Transverse colon (tissue), 4 donors: Measurements from ENCODE around the gene RAMP3. TPM values are rescaled to one million over a fixed set of nuclear protein-coding genes. Genes with fewer than 3 reads are reported as not detected.

Experiments
- DNase-seq: peaks from one replicate; pipeline ENCODE4 v3.0.0-alpha.2; 2019
- H3K27ac ChIP-seq, 4 donors: fragments of 200-600 bp; sonication (generic); 2 replicates each; pipeline ENCODE4 v1.5.1; 2016 to 2018; ENCODE audit warnings: inconsistent platforms in 4 of 4
- H3K27me3 ChIP-seq: fragments of 200-600 bp; sonication (generic); 2 replicates; pipeline ENCODE4 v1.5.1; 2017; ENCODE audit warnings: inconsistent platforms
- H3K36me3 ChIP-seq, 4 donors: fragments of 200-600 bp; sonication (generic); 2 replicates each; pipeline ENCODE4 v1.5.1; 2017 to 2019; ENCODE audit warnings: inconsistent platforms in 4 of 4
- H3K4me1 ChIP-seq, 4 donors: fragments of 200-600 bp; sonication (generic); 2 replicates each; pipeline ENCODE4 v1.5.1; 2017 to 2020; ENCODE audit warnings: inconsistent platforms in 4 of 4
- H3K4me3 ChIP-seq, 4 donors: fragments of 200-600 bp; sonication (generic); 1 replicate in 1 of 4; 2 replicates in 3 of 4; pipeline versions ENCODE4 v1.5.1 to v1.6.1; 2017 to 2019; ENCODE audit warnings: inconsistent platforms in 4 of 4
- H3K9me3 ChIP-seq, 2 donors: fragments of 200-600 bp; sonication (generic); 2 replicates each; pipeline ENCODE4 v1.5.1; 2017 to 2019; ENCODE audit warnings: inconsistent platforms in 2 of 2
- EP300 ChIP-seq: sonication (generic); formaldehyde crosslinking; IDR thresholded peaks from one replicate; pipeline ENCODE4 v1.6.1; 2017; ENCODE audit warnings: antibody characterized with exemption, low read depth
- POLR2A ChIP-seq: fragments of 450-650 bp; IDR thresholded peaks from one replicate; pipeline ENCODE4 v1.6.1; 2016; ENCODE audit warnings: antibody characterized with exemption, mild to moderate bottlenecking, moderate library complexity
- POLR2AphosphoS5 ChIP-seq, 3 donors: sonication (generic); formaldehyde crosslinking; IDR thresholded peaks; one replicate each; pipeline ENCODE4 v1.6.1; 2016; ENCODE audit warnings: antibody characterized with exemption in 3 of 3
- WGBS, 2 donors: methylation state at CpG; one replicate each; pipeline ENCODE4 v1.1.5; 2018; ENCODE audit warnings: low coverage in 1 of 2; 5-methylcytosine and 5-hydroxymethylcytosine counted together
- in situ Hi-C, 4 donors: fragments of 200-750 bp; cut with MboI; loops; one replicate each; pipeline versions ENCODE4 v1.15.0 to v1.15.1; 2017; ENCODE audit warnings: low sequenced_read_pairs in 3 of 4, low pct_ligation_motif_present in 1 of 4, low pct_unique_long_range_greater_than_20kb in 1 of 4
- intact Hi-C: fragments of 100-400 bp; cut with DNase I; formaldehyde crosslinking; loops from one replicate; pipeline ENCODE4 v1.15.1; 2023; ENCODE audit warnings: low total_unique reads
- total RNA-seq, 4 donors: library from RNA; depleted of rRNA; stranded (reverse); fragments of >200 nt; gene quantifications; one replicate each; pipeline ENCODE4 v1.1.0, GENCODE V29; 2016
- TF ChIP-seq, protein P1 (sequence below), 5 experiments: fragments of 200-600 bp in 3 of 5; fragments of 450-650 bp in 2 of 5; sonication (generic) in 3 of 5; IDR thresholded peaks; 1 replicate in 2 of 5; 2 replicates in 3 of 5; pipeline ENCODE4 v1.5.1; 2016 to 2017; ENCODE audit warnings: antibody characterized with exemption in 5 of 5, inconsistent platforms in 3 of 5, mild to moderate bottlenecking in 2 of 5, moderate library complexity in 1 of 5

The RAMP3 gene
- total RNA-seq, 4 donors from 2014 or later, result 6.4 to 25.1 (median 15.2) TPM

DNA sequence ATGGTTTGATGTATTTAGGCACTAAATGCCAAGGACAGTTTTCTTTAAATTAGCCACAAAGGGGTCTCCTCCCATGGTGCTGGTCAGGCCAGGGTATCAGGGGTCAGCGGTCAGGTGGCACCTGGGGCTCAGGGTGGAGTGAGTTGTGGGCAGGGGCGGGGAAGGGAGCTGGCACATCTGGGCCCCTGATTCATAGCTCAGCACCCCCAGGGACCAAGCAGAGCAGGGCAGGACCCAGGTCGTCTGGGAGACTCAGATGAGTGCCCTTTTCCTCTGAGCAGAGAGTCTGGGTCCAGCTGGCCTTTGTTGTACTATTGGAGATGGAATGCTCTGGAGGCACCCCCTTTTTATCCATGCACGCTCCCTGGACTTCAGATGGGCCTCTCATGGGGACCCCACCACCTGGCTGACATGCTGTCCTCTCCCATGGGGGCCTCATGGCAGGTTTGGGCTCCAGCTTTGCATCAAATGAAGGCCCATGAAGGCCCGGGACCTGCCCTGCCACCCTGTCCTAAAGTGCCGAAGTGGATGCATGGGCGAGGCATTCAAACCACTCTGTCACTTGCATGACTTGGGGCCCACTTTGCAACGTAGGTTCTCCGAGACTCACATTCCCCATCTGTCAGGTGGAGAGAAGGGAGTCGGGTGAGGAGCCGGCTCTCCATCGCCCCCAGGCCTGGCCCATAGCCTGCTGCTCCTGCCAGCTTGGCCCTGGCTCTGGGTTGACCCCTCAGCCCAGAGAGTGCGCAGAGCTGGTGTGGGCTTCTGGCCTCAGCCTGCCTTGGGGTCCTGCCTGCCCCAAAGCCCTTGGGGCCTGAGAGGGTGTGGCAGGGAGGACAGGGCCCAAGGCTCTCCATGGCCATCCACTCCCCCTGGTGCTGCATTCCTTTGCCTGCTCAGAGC is 66.4 kb downstream of the RAMP3 start:
- intact Hi-C loops (no loop called here), in situ Hi-C loops (no loop called here)
- H3K36me3 ChIP-seq, result no peaks in the 10 kb centered on the region
- 50 to 84% methylated on average over 1 to 12 of the region's 13 CpGs for WGBS, 2 donors
- TF ChIP-seq POLR2AphosphoS5 (IDR thresholded peaks at IDR 0.05) (no peak), POLR2A (no peak), EP300 (no peak)
- TF ChIP-seq, protein P1, sequence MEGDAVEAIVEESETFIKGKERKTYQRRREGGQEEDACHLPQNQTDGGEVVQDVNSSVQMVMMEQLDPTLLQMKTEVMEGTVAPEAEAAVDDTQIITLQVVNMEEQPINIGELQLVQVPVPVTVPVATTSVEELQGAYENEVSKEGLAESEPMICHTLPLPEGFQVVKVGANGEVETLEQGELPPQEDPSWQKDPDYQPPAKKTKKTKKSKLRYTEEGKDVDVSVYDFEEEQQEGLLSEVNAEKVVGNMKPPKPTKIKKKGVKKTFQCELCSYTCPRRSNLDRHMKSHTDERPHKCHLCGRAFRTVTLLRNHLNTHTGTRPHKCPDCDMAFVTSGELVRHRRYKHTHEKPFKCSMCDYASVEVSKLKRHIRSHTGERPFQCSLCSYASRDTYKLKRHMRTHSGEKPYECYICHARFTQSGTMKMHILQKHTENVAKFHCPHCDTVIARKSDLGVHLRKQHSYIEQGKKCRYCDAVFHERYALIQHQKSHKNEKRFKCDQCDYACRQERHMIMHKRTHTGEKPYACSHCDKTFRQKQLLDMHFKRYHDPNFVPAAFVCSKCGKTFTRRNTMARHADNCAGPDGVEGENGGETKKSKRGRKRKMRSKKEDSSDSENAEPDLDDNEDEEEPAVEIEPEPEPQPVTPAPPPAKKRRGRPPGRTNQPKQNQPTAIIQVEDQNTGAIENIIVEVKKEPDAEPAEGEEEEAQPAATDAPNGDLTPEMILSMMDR (IDR thresholded peaks at IDR 0.05), result no peak
- no peak overlapping the region for H3K4me3 ChIP-seq
- no peak for DNase-seq
- no peaks in the 10 kb centered on the region for H3K27me3 ChIP-seq
- no peaks in the 10 kb centered on the region for H3K9me3 ChIP-seq
- no peak overlapping the region for H3K27ac ChIP-seq
- H3K4me1 ChIP-seq, result no peaks in the 10 kb centered on the region

DNA sequence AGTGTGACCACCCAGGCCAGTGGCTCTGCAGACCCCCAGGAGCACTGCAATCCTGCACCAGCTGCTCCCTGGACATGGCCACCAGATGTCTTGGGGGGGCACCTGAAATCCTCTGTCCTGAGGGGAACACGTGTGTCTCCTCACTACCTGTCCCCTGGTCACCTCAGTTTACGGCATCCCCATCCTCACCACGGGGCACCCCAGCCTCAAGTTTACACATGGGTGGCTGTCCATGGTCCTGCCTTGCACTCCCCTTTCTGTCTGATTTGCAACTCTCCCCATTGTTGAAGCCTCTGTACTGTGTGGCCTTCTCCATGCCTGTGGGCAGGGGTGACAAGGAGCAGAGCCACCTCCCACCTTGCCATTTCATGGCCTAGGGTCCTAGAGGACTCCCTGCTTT is 67.2 kb downstream of the RAMP3 start:
- no peaks in the 10 kb centered on the region for H3K36me3 ChIP-seq
- no peaks in the 10 kb centered on the region for H3K4me1 ChIP-seq
- no peak for TF ChIP-seq POLR2A
- no peak for TF ChIP-seq EP300
- no peak for TF ChIP-seq POLR2AphosphoS5 (IDR thresholded peaks at IDR 0.05)
- TF ChIP-seq, protein P1 (IDR thresholded peaks at IDR 0.05), result no peak
- intact Hi-C loops (no loop called here), in situ Hi-C loops (no loop called here)
- no peaks in the 10 kb centered on the region for H3K9me3 ChIP-seq
- 22% methylated on average over 3 of the region's 3 CpGs; no CpG with 5 or more reads in 1 of the 2 donors for WGBS, 2 donors
- H3K27ac ChIP-seq, result no peak overlapping the region
- no peak overlapping the region for H3K4me3 ChIP-seq
- H3K27me3 ChIP-seq, result no peaks in the 10 kb centered on the region
- no peak for DNase-seq

DNA sequence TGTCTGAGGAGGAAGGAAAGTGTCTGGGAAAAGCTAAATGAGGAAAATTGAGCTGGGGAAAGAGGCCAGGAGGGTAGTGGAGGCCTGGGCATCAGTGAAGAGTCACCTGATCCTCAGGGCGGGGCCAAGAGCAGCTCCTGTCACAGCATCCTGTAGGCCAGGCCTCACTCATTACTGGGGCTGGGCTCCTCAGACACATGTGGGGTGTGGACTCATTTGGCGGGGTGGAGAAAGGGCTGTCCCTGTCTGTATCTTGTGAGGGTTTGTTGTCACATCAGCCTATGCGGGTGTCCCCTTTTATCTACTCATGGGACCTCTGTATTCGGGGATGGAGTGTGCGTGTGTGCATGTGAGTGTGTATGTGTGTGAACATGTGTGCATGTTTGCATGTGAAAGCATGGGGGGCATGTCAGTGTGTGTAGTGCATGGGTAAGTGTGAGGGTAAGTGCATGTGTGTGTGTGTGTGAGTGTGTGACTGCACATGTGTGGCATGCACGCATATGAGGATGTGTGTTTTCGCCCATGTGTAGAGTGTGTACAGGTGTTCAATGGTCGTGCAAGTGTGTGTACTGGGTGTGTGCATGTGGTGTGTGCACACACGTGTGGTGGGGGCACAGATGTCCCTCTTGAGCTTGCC is 67.8 kb downstream of the RAMP3 start:
- H3K27ac ChIP-seq, result no peak overlapping the region

DNA sequence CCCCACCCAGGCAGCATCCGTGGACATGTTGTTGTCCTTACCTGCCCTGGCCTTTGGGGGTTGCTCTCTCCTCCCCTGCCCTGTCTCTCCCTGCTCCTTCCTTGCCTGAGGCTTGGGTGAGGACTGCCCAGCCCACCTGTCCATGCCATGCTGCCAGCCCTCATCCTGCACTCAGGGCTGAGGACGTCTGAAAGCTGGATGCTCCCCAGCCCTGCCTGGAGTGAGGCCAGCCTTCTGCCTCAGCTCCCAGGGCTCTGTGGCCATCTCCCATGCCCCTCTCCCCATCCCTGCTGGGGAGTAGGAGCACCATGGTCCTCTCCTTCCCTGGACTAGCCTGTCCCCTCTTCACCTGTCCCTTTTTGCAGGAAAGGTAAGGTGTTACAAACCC is 68.4 kb downstream of the RAMP3 start:
- H3K9me3 ChIP-seq, result no peaks in the 10 kb centered on the region
- no peak overlapping the region for H3K4me3 ChIP-seq
- H3K4me1 ChIP-seq, result no peaks in the 10 kb centered on the region
- in situ Hi-C loops (no loop called here), intact Hi-C loops (no loop called here)
- H3K27ac ChIP-seq, result no peak overlapping the region
- H3K27me3 ChIP-seq, result no peaks in the 10 kb centered on the region
- DNase-seq, result no peak
- TF ChIP-seq POLR2AphosphoS5 (IDR thresholded peaks at IDR 0.05) (no peak), EP300 (no peak), POLR2A (no peak)
- TF ChIP-seq, protein P1 (IDR thresholded peaks at IDR 0.05), result no peak
- WGBS, 2 donors, result 55% methylated on average over 2 of the region's 2 CpGs; no CpG with 5 or more reads in 1 of the 2 donors
- no peaks in the 10 kb centered on the region for H3K36me3 ChIP-seq

More for the DNA sequence above, 67.8 kb downstream of the RAMP3 start:
- no peaks in the 10 kb centered on the region for H3K4me1 ChIP-seq
- no peaks in the 10 kb centered on the region for H3K9me3 ChIP-seq
- no peak overlapping the region for H3K4me3 ChIP-seq
- H3K36me3 ChIP-seq, result no peaks in the 10 kb centered on the region
- TF ChIP-seq EP300, result no peak
- in situ Hi-C loops (no loop called here), intact Hi-C loops (no loop called here)
- H3K27me3 ChIP-seq, result no peaks in the 10 kb centered on the region
- DNase-seq, result no peak
- 60 to 69% methylated on average over 1 to 9 of the region's 9 CpGs for WGBS, 2 donors
